HepG2 (cell line): Measurements from ENCODE around the gene KAT6B. TPM values are rescaled to one million over a fixed set of nuclear protein-coding genes. Genes with fewer than 3 reads are reported as not detected.

ENCODE experiments used
- ATAC-seq: fragments of 200-7000 bp; cut with Tn5 transposase; 3 replicates; pipeline ENCODE4 v1.9.1; 2020; ENCODE audit warnings: mild to moderate bottlenecking, moderate library complexity
- BruUV-seq: library from RNA; stranded (reverse); fragments of 400-500 nt; replicated peaks from 2 replicates; lab custom pipeline; 2021; lab: Mats Ljungman, UMichigan
- CTCF ChIA-PET: fragments of 300-600 bp; formaldehyde crosslinking; extraction: SDS; loops from one replicate; lab custom pipeline; 2021; ENCODE audit warnings: low total read pairs, inconsistent platforms, low intra/inter-chr PET ratio; lab: Yijun Ruan, JAX
- POLR2A ChIA-PET: fragments of 350-600 bp; sonication (Branson Sonifier 250); formaldehyde crosslinking; loops from one replicate; lab custom pipeline; 2020; ENCODE audit warnings: antibody characterized with exemption, inconsistent platforms; lab: Yijun Ruan, JAX
- DNase-seq: peaks from one replicate; pipeline ENCODE4 v3.0.0-alpha.2; 2015; ENCODE audit warnings: low spot score
- FAIRE-seq: peaks from 3 replicates; lab custom pipeline; 2011; peaks lifted over from hg19 to GRCh38; lab: Jason Lieb, UNC
- H2AFZ ChIP-seq: one replicate; pipeline ENCODE4 v1.6.1; 2011; ENCODE audit warnings: low read length, inconsistent platforms
- H3K27ac ChIP-seq: fragments of 300-600 bp; 3 replicates; pipeline ENCODE4 v1.8.0; 2011; ENCODE audit warnings: mixed run types, mild to moderate bottlenecking, mixed read lengths, low read length, inconsistent platforms; ENCODE audit not compliant: insufficient read depth; ENCODE audit errors: extremely low read length
- H3K27me3 ChIP-seq, 2 experiments: fragments of 200-600 bp in 1 of 2; 2 replicates in 1 of 2; 3 replicates in 1 of 2; pipeline versions ENCODE4 v1.6.0 to v1.8.0; 2011; ENCODE audit warnings: low read length in 2 of 2, mild to moderate bottlenecking in 2 of 2, moderate library complexity in 2 of 2, inconsistent platforms in 1 of 2; ENCODE audit not compliant: insufficient read depth in 2 of 2, control insufficient read depth in 1 of 2
- H3K36me3 ChIP-seq, 2 experiments: fragments of 200-600 bp in 1 of 2; replicated peaks in 1 of 2; 2 replicates in 1 of 2; 3 replicates in 1 of 2; pipeline versions ENCODE4 v1.5.1 to v1.8.0; 2011; ENCODE audit warnings: low read length in 2 of 2, inconsistent platforms in 1 of 2; ENCODE audit not compliant: insufficient read depth in 2 of 2, control insufficient read depth in 1 of 2
- H3K4me1 ChIP-seq: 2 replicates; pipeline ENCODE4 v1.5.1; 2012; ENCODE audit warnings: low read length, inconsistent platforms; ENCODE audit not compliant: insufficient read depth
- H3K4me2 ChIP-seq: 2 replicates; pipeline ENCODE4 v1.6.0; 2011; ENCODE audit warnings: low read depth, low read length, inconsistent platforms
- H3K4me3 ChIP-seq, 3 experiments: fragments of 200-600 bp in 1 of 3; sonication (generic), shearing (Covaris generic) in 1 of 3; replicated peaks in 1 of 3; 2 replicates each; pipeline ENCODE4 v1.5.1; 2011 to 2016; ENCODE audit warnings: low read length in 3 of 3, inconsistent platforms in 2 of 3, low read depth in 2 of 3, mild to moderate bottlenecking in 2 of 3, control low read depth in 1 of 3, mixed read lengths in 1 of 3; ENCODE audit not compliant: insufficient read depth in 1 of 3
- H3K79me2 ChIP-seq: one replicate; pipeline ENCODE4 v1.6.1; 2011; ENCODE audit warnings: low read length, inconsistent platforms; ENCODE audit not compliant: insufficient read depth
- H3K9ac ChIP-seq: 2 replicates; pipeline ENCODE4 v1.6.0; 2011; ENCODE audit warnings: mild to moderate bottlenecking, low read depth, low read length, inconsistent platforms; ENCODE audit not compliant: insufficient read depth
- H3K9me3 ChIP-seq: 2 replicates; pipeline ENCODE4 v1.5.1; 2012; ENCODE audit warnings: mild to moderate bottlenecking, low read length
- H4K20me1 ChIP-seq: 2 replicates; pipeline ENCODE4 v1.6.0; 2011; ENCODE audit warnings: inconsistent platforms, mild to moderate bottlenecking, low read length, moderate library complexity; ENCODE audit not compliant: insufficient read depth
- AGO2 ChIP-seq: fragments of 200-400 bp; formaldehyde crosslinking; optimal IDR thresholded peaks from 2 replicates; pipeline ENCODE3; 2017; ENCODE audit warnings: mild to moderate bottlenecking, low read depth, low read length, moderate library complexity
- CSRNP1 ChIP-seq: sonication (generic); formaldehyde crosslinking; IDR thresholded peaks from 2 replicates; pipeline ENCODE4 v1.8.1; 2023; ENCODE audit warnings: mild to moderate bottlenecking, missing genetic modification reagents
- JDP2 ChIP-seq: sonication (generic); formaldehyde crosslinking; IDR thresholded peaks from 2 replicates; pipeline ENCODE4 v1.8.1; 2022; ENCODE audit warnings: missing genetic modification reagents, borderline replicate concordance
- MYPOP ChIP-seq: sonication (generic); formaldehyde crosslinking; IDR thresholded peaks from 2 replicates; pipeline ENCODE4 v1.8.1; 2023; ENCODE audit warnings: mild to moderate bottlenecking, moderate library complexity, missing genetic modification reagents
- PRDM4 ChIP-seq: sonication (generic); formaldehyde crosslinking; IDR thresholded peaks from 2 replicates; pipeline ENCODE4 v1.9.0; 2021; ENCODE audit warnings: missing genetic modification reagents, borderline replicate concordance
- TBL1XR1 ChIP-seq: fragments of 150-350 bp; IDR thresholded peaks from 2 replicates; pipeline ENCODE4 v1.6.1; 2014; ENCODE audit warnings: borderline replicate concordance, low read length; ENCODE audit not compliant: partially characterized antibody
- TMF1 ChIP-seq: sonication (generic); formaldehyde crosslinking; IDR thresholded peaks from 2 replicates; pipeline ENCODE4 v1.8.1; 2022; ENCODE audit warnings: low read depth, missing genetic modification reagents
- TOPORS ChIP-seq: sonication (generic); formaldehyde crosslinking; IDR thresholded peaks from 2 replicates; pipeline ENCODE4 v1.8.0; 2023; ENCODE audit warnings: mild to moderate bottlenecking, missing genetic modification reagents
- ZFP36L2 ChIP-seq: sonication (generic); formaldehyde crosslinking; IDR thresholded peaks from 2 replicates; pipeline ENCODE4 v1.4.0; 2020; ENCODE audit warnings: missing genetic modification reagents
- ZMAT3 ChIP-seq: sonication (generic); formaldehyde crosslinking; conservative IDR thresholded peaks from 2 replicates; pipeline ENCODE4 v1.7.0; 2021; ENCODE audit warnings: missing genetic modification reagents
- ZMYM4 ChIP-seq: sonication (generic); formaldehyde crosslinking; IDR thresholded peaks from 2 replicates; pipeline ENCODE4 v1.8.1; 2023; ENCODE audit warnings: mild to moderate bottlenecking, missing genetic modification reagents
- ZNF333 ChIP-seq: sonication (generic); formaldehyde crosslinking; IDR thresholded peaks from 2 replicates; pipeline ENCODE4 v1.4.0; 2020; ENCODE audit warnings: mild to moderate bottlenecking, missing genetic modification reagents, borderline replicate concordance
- ZNF335 ChIP-seq: sonication (generic); formaldehyde crosslinking; IDR thresholded peaks from 2 replicates; pipeline ENCODE4 v1.4.0; 2020; ENCODE audit warnings: missing genetic modification reagents
- ZNF354B ChIP-seq: sonication (generic); formaldehyde crosslinking; IDR thresholded peaks from 2 replicates; pipeline ENCODE4 v1.8.0; 2022; ENCODE audit warnings: mild to moderate bottlenecking, missing genetic modification reagents
- ZNF512B ChIP-seq: sonication (generic); formaldehyde crosslinking; IDR thresholded peaks from 2 replicates; pipeline ENCODE4 v1.5.1; 2020; ENCODE audit warnings: missing genetic modification reagents, mild to moderate bottlenecking, borderline replicate concordance
- ZNF749 ChIP-seq: sonication (generic); formaldehyde crosslinking; IDR thresholded peaks from 2 replicates; pipeline ENCODE4 v1.8.0; 2022; ENCODE audit warnings: mild to moderate bottlenecking, missing genetic modification reagents, moderate library complexity, borderline replicate concordance
- ZNF891 ChIP-seq: sonication (generic); formaldehyde crosslinking; IDR thresholded peaks from 2 replicates; pipeline ENCODE4 v1.5.0; 2020; ENCODE audit warnings: mild to moderate bottlenecking, missing genetic modification reagents
- WGBS: methylation state at CpG from one replicate; pipeline ENCODE4 v1.1.6; 2017; ENCODE audit warnings: low lambda C conversion rate; 5-methylcytosine and 5-hydroxymethylcytosine counted together
- in situ Hi-C: cut with HindIII; loops from 2 replicates; pipeline ENCODE4 v1.10.0; 2017; ENCODE audit warnings: low pct_unique_long_range_greater_than_20kb; ENCODE audit not compliant: extremely low pct_ligation_motif_present
- intact Hi-C: fragments of 100-400 bp; cut with micrococcal nuclease; formaldehyde crosslinking; loops from one replicate; pipeline ENCODE4 v1.10.0; 2022; ENCODE audit not compliant: unreplicated experiment
- polyA plus RNA-seq, 8 experiments: library from polyadenylated mRNA; depleted of rRNA in 3 of 8; stranded (reverse) in 7 of 8; unstranded in 1 of 8; fragments of >200 nt; fragmentation: Illumina TruSeq in 4 of 8; extraction: Trizol in 4 of 8; gene quantifications; 2 replicates each; pipeline versions ENCODE4 v1.2.1 to v1.2.3, GENCODE V29; 2011 to 2016; ENCODE audit warnings: low read depth in 4 of 8, missing spikeins in 1 of 8, mixed read lengths in 1 of 8; ENCODE audit not compliant: insufficient read depth in 1 of 8
- total RNA-seq, 5 experiments: library from RNA; depleted of rRNA; stranded (reverse); fragments of >200 nt; fragmentation: Illumina TruSeq; extraction: Trizol; gene quantifications; 2 replicates each; pipeline ENCODE4 v1.2.3, GENCODE V29; 2016; ENCODE audit warnings: low read depth in 1 of 5

KAT6B gene
- total and polyA plus RNA-seq, 2 of the 13 experiments (the other 11 are each of a cell fraction or from before 2014, with no cell fraction given), result 3.0 to 9.5 TPM

- TF ChIP-seq ZNF891 (CRISPR knock-in tag), result no peak
- no peak for TF ChIP-seq TBL1XR1
- TF ChIP-seq ZNF335 (CRISPR knock-in tag), result no peak
- TF ChIP-seq ZNF333 (CRISPR knock-in tag), result no peak
- no peak for TF ChIP-seq TOPORS (CRISPR knock-in tag)
- no peak for TF ChIP-seq ZNF512B (CRISPR knock-in tag)
- TF ChIP-seq MYPOP (CRISPR knock-in tag), result no peak
- no peak for TF ChIP-seq ZNF749 (CRISPR knock-in tag)
- TF ChIP-seq AGO2, result no peak
- no peak for TF ChIP-seq TMF1 (CRISPR knock-in tag)
- no peak for TF ChIP-seq ZMYM4 (CRISPR knock-in tag)
- no peak for TF ChIP-seq ZFP36L2 (CRISPR knock-in tag)
- TF ChIP-seq ZNF354B (CRISPR knock-in tag), result no peak
- TF ChIP-seq ZMAT3 (CRISPR knock-in tag), result no peak
- TF ChIP-seq PRDM4 (CRISPR knock-in tag), result no peak
- no peak for TF ChIP-seq JDP2 (CRISPR knock-in tag)
- TF ChIP-seq CSRNP1 (CRISPR knock-in tag), result no peak
- Histone ChIP-seq H3K27ac (no peak overlapping the region), H3K4me2 (no peak overlapping the region), H3K27me3 (no peaks in the 10 kb centered on the region), H3K9me3 (no peaks in the 10 kb centered on the region), H4K20me1 (no peaks in the 10 kb centered on the region), H3K79me2 (no peaks in the 10 kb centered on the region), H3K4me3 (no peak overlapping the region), H3K36me3 (no peaks in the 10 kb centered on the region; a peak in 1 of 5 replicates), H3K9ac (no peak overlapping the region), H3K4me1 (peaks cover under 1% of the 10 kb centered on the region), H2AFZ (no peak overlapping the region)
- in situ Hi-C loops (no loop called here), intact Hi-C loops (no loop called here)
- 94% methylated on average over 4 of the region's 4 CpGs for WGBS
- DNase-seq (no peak), FAIRE-seq (no peak), ATAC-seq (no peak)
- no TSS peak for BruUV-seq
- CTCF ChIA-PET, result no interaction called here
- POLR2A ChIA-PET, result no interaction called here
Measured at GRCh38 chr10:74962517-74962916, 136.1 kb downstream of the KAT6B start.
